HG03378 (cell line): ENCODE measurements around the gene NDFIP1.
"Not testable (repeated sequence)": the region's sequence is repeated elsewhere in the genome, so short reads cannot be mapped to it uniquely, and the experiment has no call there.

Experiments
- ATAC-seq: cut with Tn5 transposase; IDR thresholded peaks from one replicate; pipeline ENCODE4 v1.9.1; 2021; ENCODE audit warnings: mild to moderate bottlenecking, moderate library complexity; ENCODE audit not compliant: unreplicated experiment

The NDFIP1 gene

GRCh38 chr5:142151436-142152383 is 43.1 kb downstream of the NDFIP1 start:
- no peak for ATAC-seq

GRCh38 chr5:142152384-142152732 is 43.8 kb downstream of the NDFIP1 start:
- ATAC-seq = no peak

- ATAC-seq = no peak
Measured at GRCh38 chr5:142153674-142154448, 45.3 kb downstream of the NDFIP1 start.

- not testable (repeated sequence) for ATAC-seq
Measured at GRCh38 chr5:142154449-142154841, 45.9 kb downstream of the NDFIP1 start.

GRCh38 chr5:142156839-142157463 is 48.4 kb downstream of the NDFIP1 start:
- ATAC-seq = no peak

GRCh38 chr5:142159354-142159753 is 50.8 kb downstream of the NDFIP1 start:
- no peak for ATAC-seq

GRCh38 chr5:142164315-142164714 is 55.7 kb downstream of the NDFIP1 start:
- ATAC-seq = no peak

GRCh38 chr5:142166754-142167153 is 58.2 kb downstream of the NDFIP1 start:
- no peak for ATAC-seq

GRCh38 chr5:142167458-142167857 is 58.9 kb downstream of the NDFIP1 start:
- no peak for ATAC-seq

GRCh38 chr5:142168365-142168764 is 59.8 kb downstream of the NDFIP1 start:
- ATAC-seq = no peak

GRCh38 chr5:142170254-142170953 is 61.8 kb downstream of the NDFIP1 start:
- ATAC-seq = no peak

- ATAC-seq = no peak
Measured at GRCh38 chr5:142171270-142171669, 62.7 kb downstream of the NDFIP1 start.

GRCh38 chr5:142175039-142175438 is 66.5 kb downstream of the NDFIP1 start:
- no peak for ATAC-seq

- ATAC-seq = no peak
Measured at GRCh38 chr5:142175461-142176142, 67.0 kb downstream of the NDFIP1 start.

GRCh38 chr5:142176255-142176654 is 67.7 kb downstream of the NDFIP1 start:
- ATAC-seq = no peak

GRCh38 chr5:142178651-142179050 is 70.1 kb downstream of the NDFIP1 start:
- no peak for ATAC-seq

GRCh38 chr5:142179776-142180387 is 71.3 kb downstream of the NDFIP1 start:
- ATAC-seq = no peak

GRCh38 chr5:142181096-142181495 is 72.5 kb downstream of the NDFIP1 start:
- no peak for ATAC-seq

GRCh38 chr5:142181547-142182163 is 73.1 kb downstream of the NDFIP1 start:
- ATAC-seq = no peak
